Peyer's patch (tissue), 4 donors: ENCODE measurements around the gene WHRN.

Experiments used
- POLR2A ChIP-seq, 2 donors: fragments of 450-650 bp; IDR thresholded peaks; one replicate each; pipeline ENCODE4 v1.5.1; 2017; ENCODE audit warnings: antibody characterized with exemption in 2 of 2, mild to moderate bottlenecking in 2 of 2, moderate library complexity in 2 of 2
- TF ChIP-seq, protein P1 (sequence below), 6 experiments: fragments of 450-650 bp in 4 of 6; fragments of 200-600 bp in 2 of 6; sonication (generic) in 1 of 6; IDR thresholded peaks; one replicate each; pipeline ENCODE4 v1.5.1; 2017 to 2019; ENCODE audit warnings: antibody characterized with exemption in 6 of 6, mild to moderate bottlenecking in 3 of 6, moderate library complexity in 1 of 6

DNA sequence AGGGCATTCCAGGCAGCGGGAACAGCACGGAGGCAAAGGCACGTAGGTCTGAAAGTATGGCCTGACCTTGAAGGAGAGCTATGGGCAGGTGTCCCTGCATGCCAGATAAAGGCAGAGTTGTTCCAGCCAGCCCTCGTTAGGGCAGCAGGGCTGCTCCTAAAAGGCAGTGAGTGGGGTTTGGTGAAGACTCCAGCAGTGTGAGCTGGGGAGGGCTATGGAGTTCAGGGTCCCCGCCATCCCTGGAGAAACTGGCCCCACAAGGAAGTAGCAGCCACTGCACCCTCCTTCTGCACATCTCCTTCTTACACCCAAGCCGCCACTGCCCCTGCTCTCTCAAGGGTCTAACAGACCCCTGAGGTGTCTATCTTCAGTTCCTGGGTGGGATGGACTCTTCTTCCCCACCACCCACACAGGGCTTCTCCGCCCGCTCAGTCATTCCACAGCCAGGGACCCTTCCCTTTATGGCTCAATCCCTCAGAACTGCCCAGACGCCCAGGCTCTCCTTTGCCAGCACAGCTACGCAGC, 118.8 kb downstream of the WHRN start:
- TF ChIP-seq, protein P1, sequence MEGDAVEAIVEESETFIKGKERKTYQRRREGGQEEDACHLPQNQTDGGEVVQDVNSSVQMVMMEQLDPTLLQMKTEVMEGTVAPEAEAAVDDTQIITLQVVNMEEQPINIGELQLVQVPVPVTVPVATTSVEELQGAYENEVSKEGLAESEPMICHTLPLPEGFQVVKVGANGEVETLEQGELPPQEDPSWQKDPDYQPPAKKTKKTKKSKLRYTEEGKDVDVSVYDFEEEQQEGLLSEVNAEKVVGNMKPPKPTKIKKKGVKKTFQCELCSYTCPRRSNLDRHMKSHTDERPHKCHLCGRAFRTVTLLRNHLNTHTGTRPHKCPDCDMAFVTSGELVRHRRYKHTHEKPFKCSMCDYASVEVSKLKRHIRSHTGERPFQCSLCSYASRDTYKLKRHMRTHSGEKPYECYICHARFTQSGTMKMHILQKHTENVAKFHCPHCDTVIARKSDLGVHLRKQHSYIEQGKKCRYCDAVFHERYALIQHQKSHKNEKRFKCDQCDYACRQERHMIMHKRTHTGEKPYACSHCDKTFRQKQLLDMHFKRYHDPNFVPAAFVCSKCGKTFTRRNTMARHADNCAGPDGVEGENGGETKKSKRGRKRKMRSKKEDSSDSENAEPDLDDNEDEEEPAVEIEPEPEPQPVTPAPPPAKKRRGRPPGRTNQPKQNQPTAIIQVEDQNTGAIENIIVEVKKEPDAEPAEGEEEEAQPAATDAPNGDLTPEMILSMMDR (IDR thresholded peaks at IDR 0.05): no peak
- no peak for TF ChIP-seq POLR2A (IDR thresholded peaks at IDR 0.05)
